Activated naive CD8-positive, alpha-beta T cell treated with anti-CD3 and anti-CD28 coated beads, Interleukin-2, amount 10 ng/mL, durations not matched to agents 7 days and 5 days (primary cell): Measurements from ENCODE around the gene NGDN. TPM values are rescaled to one million over a fixed set of nuclear protein-coding genes. Genes with fewer than 3 reads are reported as not detected.

ENCODE experiments used
- ATAC-seq: fragments of 150-1000 bp; cut with Tn5 transposase; one replicate; pipeline ENCODE4 v1.10.0; 2021; ENCODE audit warnings: low read depth, moderate library complexity
- POLR2A ChIA-PET: fragments of 350-600 bp; sonication (Branson Sonifier 250); formaldehyde crosslinking; loops from one replicate; lab custom pipeline; 2021; ENCODE audit warnings: antibody characterized with exemption; lab: Charles Lee
- DNase-seq: peaks from one replicate; pipeline ENCODE4 v3.0.0; 2021
- H3K27ac Mint-ChIP-seq: one replicate; pipeline ENCODE4 v1.8.0; 2022; ENCODE audit warnings: mild to moderate bottlenecking, mixed read lengths
- H3K27me3 Mint-ChIP-seq: one replicate; pipeline ENCODE4 v1.8.0; 2022; ENCODE audit warnings: mild to moderate bottlenecking, moderate library complexity, mixed read lengths
- H3K36me3 Mint-ChIP-seq: one replicate; pipeline ENCODE4 v1.8.0; 2021; ENCODE audit warnings: mild to moderate bottlenecking, mixed read lengths
- H3K4me1 Mint-ChIP-seq: one replicate; pipeline ENCODE4 v1.8.0; 2021; ENCODE audit warnings: mixed read lengths
- H3K4me3 Mint-ChIP-seq: one replicate; pipeline ENCODE4 v1.8.0; 2022; ENCODE audit warnings: mild to moderate bottlenecking, moderate library complexity, mixed read lengths
- H3K9me3 Mint-ChIP-seq: one replicate; pipeline ENCODE4 v1.8.0; 2021; ENCODE audit warnings: mixed read lengths
- total RNA-seq, 2 experiments: library from RNA; stranded (reverse); gene quantifications; one replicate each; pipeline ENCODE4 v1.2.3, GENCODE V29; 2021

The NGDN gene
- total RNA-seq, 2 experiments from 2014 or later = 48.0 to 50.8 TPM

DNA sequence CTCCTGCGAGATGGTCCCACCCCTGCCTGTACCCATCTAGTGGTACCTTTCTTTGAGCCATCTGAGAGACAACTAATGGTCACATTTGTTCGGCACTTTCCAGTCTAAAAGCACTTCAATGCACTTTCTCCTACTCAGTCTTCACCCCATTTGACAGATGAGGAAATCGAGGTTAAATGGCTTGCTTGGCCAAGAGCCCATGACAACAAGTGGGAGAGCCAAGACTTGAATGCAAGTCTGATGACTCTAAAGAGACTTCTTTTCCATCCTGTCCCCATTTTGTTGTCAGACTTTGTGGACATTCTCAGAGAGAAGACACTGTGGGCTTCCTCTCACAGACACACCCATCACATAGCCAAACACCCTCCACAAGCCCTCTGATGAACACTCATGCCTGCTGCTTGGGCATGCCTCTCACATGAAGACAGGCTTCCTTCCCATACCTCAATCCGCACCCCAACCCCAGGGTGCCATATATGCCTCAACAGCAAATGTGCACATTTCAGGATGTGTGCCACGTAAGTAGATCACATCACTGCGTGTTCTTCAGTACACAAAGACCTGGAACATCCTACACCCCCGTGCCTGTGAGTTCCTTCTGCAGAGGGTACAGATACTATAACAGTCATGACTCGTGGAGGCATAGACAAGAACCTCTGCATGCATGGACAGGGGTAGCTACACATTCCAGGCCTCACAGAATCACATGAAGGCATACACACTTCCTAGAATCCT, 34.8 kb upstream of the NGDN start:
- POLR2A ChIA-PET = no interaction called here
- no peaks in the 10 kb centered on the region for H3K9me3 Mint-ChIP-seq
- no peak overlapping the region for H3K4me3 Mint-ChIP-seq
- no peak overlapping the region for H3K27ac Mint-ChIP-seq
- H3K4me1 Mint-ChIP-seq = peaks cover 7% of the 10 kb centered on the region
- peaks cover 4% of the 10 kb centered on the region for H3K27me3 Mint-ChIP-seq
- H3K36me3 Mint-ChIP-seq = no peaks in the 10 kb centered on the region
- ATAC-seq = no peak
- peak; percentile 4 for DNase-seq

GRCh38 chr14:23435543-23436326, 33.8 kb upstream of the NGDN start, which contains the start of gene MYH7:
Gene MYH7 (minus strand): TSS chr14:23435660. CDS start chr14:23433732, 1,928 bp downstream.
- H3K36me3 Mint-ChIP-seq = no peaks in the 10 kb centered on the region
- H3K4me1 Mint-ChIP-seq = peaks cover 3% of the 10 kb centered on the region
- no peak within 1 kb of the TSS for H3K4me3 Mint-ChIP-seq
- H3K9me3 Mint-ChIP-seq = no peaks in the 10 kb centered on the region
- DNase-seq (peak; percentile 7), ATAC-seq (no peak)
- no peak within 1 kb of the TSS for H3K27ac Mint-ChIP-seq
- peaks cover 4% of the 10 kb centered on the region for H3K27me3 Mint-ChIP-seq
- POLR2A ChIA-PET = no interaction called here

- ATAC-seq (no peak), DNase-seq (no peak)
- POLR2A ChIA-PET = no interaction called here
- H3K36me3 Mint-ChIP-seq = no peaks in the 10 kb centered on the region
- peaks cover 4% of the 10 kb centered on the region for H3K4me1 Mint-ChIP-seq
- no peak overlapping the region for H3K27ac Mint-ChIP-seq
- peaks cover 4% of the 10 kb centered on the region for H3K27me3 Mint-ChIP-seq
- no peak overlapping the region for H3K4me3 Mint-ChIP-seq
- H3K9me3 Mint-ChIP-seq = no peaks in the 10 kb centered on the region
Observed at GRCh38 chr14:23436327-23437132, 33.0 kb upstream of the NGDN start.

- DNase-seq (no peak), ATAC-seq (no peak)
- Mint-ChIP-seq H3K27ac (no peak overlapping the region), H3K4me1 (peaks cover 4% of the 10 kb centered on the region), H3K36me3 (no peaks in the 10 kb centered on the region), H3K27me3 (peaks cover 4% of the 10 kb centered on the region), H3K9me3 (no peaks in the 10 kb centered on the region), H3K4me3 (no peak overlapping the region)
- POLR2A ChIA-PET = no interaction called here
Observed at GRCh38 chr14:23437133-23438100, 32.1 kb upstream of the NGDN start.

GRCh38 chr14:23438101-23438971, 31.2 kb upstream of the NGDN start:
- POLR2A ChIA-PET = no interaction called here
- Mint-ChIP-seq H3K4me3 (no peak overlapping the region), H3K27me3 (peaks cover 8% of the 10 kb centered on the region), H3K27ac (no peak overlapping the region), H3K9me3 (no peaks in the 10 kb centered on the region), H3K4me1 (peaks cover 4% of the 10 kb centered on the region), H3K36me3 (no peaks in the 10 kb centered on the region)
- DNase-seq (no peak), ATAC-seq (peak; percentile 34)

GRCh38 chr14:23439107-23439835, 30.2 kb upstream of the NGDN start:
- no peak overlapping the region for H3K4me3 Mint-ChIP-seq
- no peaks in the 10 kb centered on the region for H3K36me3 Mint-ChIP-seq
- no peaks in the 10 kb centered on the region for H3K9me3 Mint-ChIP-seq
- POLR2A ChIA-PET = no interaction called here
- no peak overlapping the region for H3K27ac Mint-ChIP-seq
- DNase-seq = no peak
- ATAC-seq = no peak
- peaks cover 4% of the 10 kb centered on the region for H3K4me1 Mint-ChIP-seq
- peaks cover 6% of the 10 kb centered on the region for H3K27me3 Mint-ChIP-seq

DNA sequence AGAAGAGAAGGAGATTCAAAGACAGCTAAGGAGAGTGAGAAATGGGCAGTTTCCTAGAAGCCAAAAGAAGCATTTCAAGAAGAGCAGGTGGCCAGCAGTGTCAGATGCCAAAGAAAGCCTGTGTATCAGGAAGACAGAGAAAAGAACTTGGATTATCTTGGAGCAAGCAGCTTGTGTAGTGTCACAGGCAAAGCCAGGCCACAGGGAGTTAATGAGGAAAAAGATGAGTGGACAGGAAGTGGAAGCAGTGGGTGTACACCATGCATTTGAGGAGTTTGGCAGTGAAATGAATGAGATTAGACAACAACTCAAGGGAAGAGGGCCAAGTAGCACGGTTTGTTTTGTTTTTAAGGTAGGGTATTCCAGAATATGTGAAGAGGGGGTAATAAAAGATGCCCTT, 28.4 kb upstream of the NGDN start:
- Mint-ChIP-seq H3K9me3 (no peaks in the 10 kb centered on the region), H3K36me3 (no peaks in the 10 kb centered on the region), H3K27ac (no peak overlapping the region), H3K4me1 (peaks cover 4% of the 10 kb centered on the region), H3K27me3 (peaks cover 8% of the 10 kb centered on the region), H3K4me3 (no peak overlapping the region)
- ATAC-seq = no peak
- no peak for DNase-seq
- POLR2A ChIA-PET = no interaction called here

DNA sequence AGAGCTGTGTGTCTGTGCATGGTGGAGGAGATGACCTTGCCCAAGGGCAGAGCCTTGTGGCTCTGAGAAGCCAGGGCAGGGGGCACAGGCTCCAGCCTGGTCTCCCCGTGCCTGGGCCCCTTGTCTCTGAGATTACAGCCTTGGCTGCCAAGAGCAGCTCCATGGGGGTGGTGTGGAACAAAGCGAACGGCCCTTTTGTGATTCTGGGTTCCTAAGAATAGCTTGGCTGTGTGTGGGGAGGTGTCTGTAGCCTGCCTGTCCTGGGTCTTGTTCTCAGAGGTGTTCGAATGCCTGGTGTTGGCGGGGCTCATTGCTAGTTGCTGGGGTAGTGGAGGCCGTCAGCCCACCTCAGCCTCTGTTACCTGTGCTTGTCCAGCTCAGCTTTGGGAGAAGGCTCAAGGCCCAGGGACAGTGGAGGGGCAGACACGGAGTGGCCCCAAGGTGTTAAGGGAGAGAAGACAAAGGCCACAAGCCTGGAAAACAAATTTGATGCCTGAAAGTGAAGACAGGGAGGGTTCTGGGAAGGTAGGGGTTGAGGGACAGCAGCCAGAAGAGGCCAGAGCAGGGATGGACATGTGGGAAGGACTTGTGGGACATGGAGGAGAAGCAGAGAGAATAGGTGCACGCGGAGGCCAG, 26.7 kb upstream of the NGDN start:
- no peak for ATAC-seq

DNA sequence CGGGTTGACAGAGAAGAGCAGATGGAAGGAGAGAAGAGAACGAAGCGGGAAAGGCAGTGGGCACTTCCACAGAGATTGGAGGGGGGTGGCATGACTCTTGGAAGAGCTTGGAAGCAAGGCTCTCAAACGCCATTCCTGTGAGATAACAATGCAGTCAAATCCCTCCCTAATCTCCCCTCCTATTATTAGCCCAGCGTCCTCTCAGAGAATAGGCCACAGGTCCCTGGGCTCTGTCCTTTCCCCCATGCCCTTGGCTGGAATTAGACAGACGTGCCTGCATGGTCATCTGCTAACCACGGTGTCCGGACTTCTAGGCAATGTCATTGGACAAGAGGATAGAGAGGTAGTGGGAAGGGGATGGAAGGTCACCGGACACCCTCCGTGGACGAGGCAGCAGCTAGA, 26.1 kb upstream of the NGDN start:
- POLR2A ChIA-PET = no interaction called here
- H3K4me1 Mint-ChIP-seq = peaks cover 13% of the 10 kb centered on the region
- H3K27ac Mint-ChIP-seq = no peak overlapping the region
- no peak for ATAC-seq
- H3K9me3 Mint-ChIP-seq = no peaks in the 10 kb centered on the region
- no peak overlapping the region for H3K4me3 Mint-ChIP-seq
- peaks cover 2% of the 10 kb centered on the region for H3K36me3 Mint-ChIP-seq
- H3K27me3 Mint-ChIP-seq = peaks cover 7% of the 10 kb centered on the region
- no peak for DNase-seq

More for the DNA sequence above, 26.7 kb upstream of the NGDN start:
- POLR2A ChIA-PET = no interaction called here
- peaks cover 10% of the 10 kb centered on the region for H3K4me1 Mint-ChIP-seq
- peaks cover 8% of the 10 kb centered on the region for H3K27me3 Mint-ChIP-seq
- H3K36me3 Mint-ChIP-seq = no peaks in the 10 kb centered on the region
- H3K4me3 Mint-ChIP-seq = no peak overlapping the region
- H3K9me3 Mint-ChIP-seq = no peaks in the 10 kb centered on the region
- DNase-seq = no peak
- H3K27ac Mint-ChIP-seq = no peak overlapping the region

DNA sequence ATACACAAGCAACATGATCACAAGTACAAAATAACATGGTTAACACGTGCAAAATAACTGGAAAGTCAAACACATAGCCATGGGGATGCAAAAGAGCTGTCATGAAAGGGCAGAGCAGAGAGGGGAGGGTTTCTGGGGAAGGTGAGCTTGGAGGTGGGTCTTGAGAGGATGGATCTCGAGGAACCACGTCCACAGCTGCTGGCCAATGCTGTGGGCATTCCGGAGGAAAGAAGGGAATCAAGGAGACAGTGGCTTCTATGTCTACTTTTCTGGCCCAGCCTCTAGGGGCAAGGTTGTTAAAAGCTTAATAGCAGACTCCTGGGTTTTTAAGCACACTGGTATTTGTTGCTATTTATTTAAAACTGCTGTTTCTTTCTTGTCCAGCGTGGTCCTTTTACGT, 25.6 kb upstream of the NGDN start:
- H3K4me3 Mint-ChIP-seq = no peak overlapping the region
- H3K36me3 Mint-ChIP-seq = peaks cover 2% of the 10 kb centered on the region
- DNase-seq = no peak
- H3K27ac Mint-ChIP-seq = no peak overlapping the region
- POLR2A ChIA-PET = no interaction called here
- H3K9me3 Mint-ChIP-seq = no peaks in the 10 kb centered on the region
- ATAC-seq = no peak
- H3K4me1 Mint-ChIP-seq = peaks cover 13% of the 10 kb centered on the region
- peaks cover 7% of the 10 kb centered on the region for H3K27me3 Mint-ChIP-seq

- DNase-seq (no peak), ATAC-seq (no peak)
- H3K27ac Mint-ChIP-seq = no peak overlapping the region
- H3K27me3 Mint-ChIP-seq = peaks cover 7% of the 10 kb centered on the region
- peaks cover 13% of the 10 kb centered on the region for H3K4me1 Mint-ChIP-seq
- H3K4me3 Mint-ChIP-seq = no peak overlapping the region
- peaks cover 2% of the 10 kb centered on the region for H3K36me3 Mint-ChIP-seq
- POLR2A ChIA-PET = no interaction called here
- H3K9me3 Mint-ChIP-seq = no peaks in the 10 kb centered on the region
Observed at GRCh38 chr14:23444314-23444713, 25.2 kb upstream of the NGDN start.
